NCI-H1105 (cell line): ENCODE measurements around the gene TRIM24.
"Not testable (repeated sequence)": the region's sequence is repeated elsewhere in the genome, so short reads cannot be mapped to it uniquely, and the experiment has no call there.

Experiments
- DNase-seq: peaks from one replicate; lab custom pipeline; 2025; lab: John Stamatoyannopoulos, UW

The TRIM24 gene

GRCh38 chr7:138460649-138461607 is 869 bp downstream of the TRIM24 start:
- peak; percentile 68 for DNase-seq

- DNase-seq = not testable (repeated sequence)
Measured at GRCh38 chr7:138463291-138463618, 3.2 kb downstream of the TRIM24 start.

- no peak for DNase-seq
Measured at GRCh38 chr7:138465046-138465445, 5.0 kb downstream of the TRIM24 start.

- not testable (repeated sequence) for DNase-seq
Measured at GRCh38 chr7:138466069-138466756, 6.2 kb downstream of the TRIM24 start.

GRCh38 chr7:138468244-138469123 is 8.4 kb downstream of the TRIM24 start:
- DNase-seq = no peak

- no peak for DNase-seq
Measured at GRCh38 chr7:138470391-138471157, 10.5 kb downstream of the TRIM24 start.

GRCh38 chr7:138472292-138473079 is 12.4 kb downstream of the TRIM24 start:
- no peak for DNase-seq

- DNase-seq = no peak
Measured at GRCh38 chr7:138475377-138475776, 15.3 kb downstream of the TRIM24 start.

GRCh38 chr7:138477081-138477578 is 17.1 kb downstream of the TRIM24 start:
- DNase-seq = no peak

GRCh38 chr7:138477581-138477980 is 17.5 kb downstream of the TRIM24 start:
- no peak for DNase-seq

- no peak for DNase-seq
Measured at GRCh38 chr7:138478499-138478908, 18.4 kb downstream of the TRIM24 start.

- no peak for DNase-seq
Measured at GRCh38 chr7:138480527-138480926, 20.5 kb downstream of the TRIM24 start.

GRCh38 chr7:138481447-138482380 is 21.7 kb downstream of the TRIM24 start:
- DNase-seq = no peak

- DNase-seq = no peak
Measured at GRCh38 chr7:138483531-138483930, 23.5 kb downstream of the TRIM24 start.

- not testable (repeated sequence) for DNase-seq
Measured at GRCh38 chr7:138485508-138485907, 25.4 kb downstream of the TRIM24 start.

GRCh38 chr7:138489139-138489538 is 29.1 kb downstream of the TRIM24 start:
- DNase-seq = not testable (repeated sequence)

- DNase-seq = no peak
Measured at GRCh38 chr7:138491612-138492386, 31.7 kb downstream of the TRIM24 start.

- no peak for DNase-seq
Measured at GRCh38 chr7:138492423-138492822, 32.4 kb downstream of the TRIM24 start.
